Measurements from ENCODE around the gene TAF6.

Gene TAF6

DNA sequence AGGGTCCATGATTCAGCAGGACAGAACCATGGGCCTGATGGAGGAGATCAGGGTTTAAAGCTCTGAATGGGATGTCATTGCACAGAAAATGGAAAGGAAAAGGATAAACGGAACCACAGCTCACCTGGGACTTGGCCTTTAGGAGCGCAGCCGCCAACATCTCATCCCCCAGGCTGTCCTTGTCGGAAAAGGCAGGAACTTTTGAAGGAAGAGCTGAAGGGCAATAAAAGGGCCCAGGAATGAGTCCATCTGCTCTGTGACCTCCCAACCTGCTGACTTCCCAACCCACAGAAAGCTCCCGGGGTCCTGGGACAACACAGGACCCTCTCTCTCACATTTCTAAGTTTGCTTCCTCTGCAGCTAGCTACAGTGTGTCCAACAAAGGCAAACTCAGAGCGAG lies 43.7 kb downstream of the TAF6 start:
- Histone ChIP-seq H3K27me3 (ENCODE audit: insufficient read depth, poor library complexity, severe bottlenecking) (no peaks in the 10 kb centered on the region), H3K4me1 (ENCODE audit: insufficient read depth, poor library complexity, severe bottlenecking) (peaks cover 2% of the 10 kb centered on the region), H3K36me3 (ENCODE audit: low read depth) (peaks cover 98% of the 10 kb centered on the region), H3K9me3 (ENCODE audit: severe bottlenecking) (peaks cover 20% of the 10 kb centered on the region), H3K27ac (ENCODE audit: poor library complexity, severe bottlenecking) (no peak overlapping the region), H3K4me3 (ENCODE audit: severe bottlenecking) (no peak overlapping the region)
- TF ChIP-seq, protein P1, sequence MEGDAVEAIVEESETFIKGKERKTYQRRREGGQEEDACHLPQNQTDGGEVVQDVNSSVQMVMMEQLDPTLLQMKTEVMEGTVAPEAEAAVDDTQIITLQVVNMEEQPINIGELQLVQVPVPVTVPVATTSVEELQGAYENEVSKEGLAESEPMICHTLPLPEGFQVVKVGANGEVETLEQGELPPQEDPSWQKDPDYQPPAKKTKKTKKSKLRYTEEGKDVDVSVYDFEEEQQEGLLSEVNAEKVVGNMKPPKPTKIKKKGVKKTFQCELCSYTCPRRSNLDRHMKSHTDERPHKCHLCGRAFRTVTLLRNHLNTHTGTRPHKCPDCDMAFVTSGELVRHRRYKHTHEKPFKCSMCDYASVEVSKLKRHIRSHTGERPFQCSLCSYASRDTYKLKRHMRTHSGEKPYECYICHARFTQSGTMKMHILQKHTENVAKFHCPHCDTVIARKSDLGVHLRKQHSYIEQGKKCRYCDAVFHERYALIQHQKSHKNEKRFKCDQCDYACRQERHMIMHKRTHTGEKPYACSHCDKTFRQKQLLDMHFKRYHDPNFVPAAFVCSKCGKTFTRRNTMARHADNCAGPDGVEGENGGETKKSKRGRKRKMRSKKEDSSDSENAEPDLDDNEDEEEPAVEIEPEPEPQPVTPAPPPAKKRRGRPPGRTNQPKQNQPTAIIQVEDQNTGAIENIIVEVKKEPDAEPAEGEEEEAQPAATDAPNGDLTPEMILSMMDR (IDR thresholded peaks at IDR 0.05; ENCODE audit: poor library complexity, severe bottlenecking), result no peak
- DNase-seq (ENCODE audit: low spot score) (no peak), ATAC-seq (ENCODE audit: low read depth) (no peak)

DNA sequence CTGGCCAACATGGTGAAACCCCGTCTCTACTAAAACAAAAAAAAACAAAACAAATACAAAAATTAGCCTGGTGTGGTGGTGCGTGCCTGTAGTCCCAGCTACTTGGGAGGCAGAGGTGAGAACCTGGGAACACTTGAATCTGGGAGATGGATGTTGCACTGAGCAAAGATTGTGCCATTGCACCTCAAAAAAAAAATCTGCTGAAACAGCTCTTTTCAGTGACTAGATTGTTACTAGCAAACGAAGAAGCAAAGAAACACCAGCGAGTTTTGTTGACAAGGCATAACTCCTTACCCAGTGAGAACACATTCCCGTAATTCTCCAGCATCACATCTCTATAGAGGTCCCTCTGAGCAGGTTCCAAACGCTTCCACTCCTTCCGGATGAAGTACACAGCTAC lies 44.3 kb downstream of the TAF6 start:
- no peak overlapping the region for H3K4me3 ChIP-seq (ENCODE audit: severe bottlenecking)
- H3K27ac ChIP-seq (ENCODE audit: poor library complexity, severe bottlenecking), result no peak overlapping the region
- H3K4me1 ChIP-seq (ENCODE audit: insufficient read depth, poor library complexity, severe bottlenecking), result no peaks in the 10 kb centered on the region
- ATAC-seq (ENCODE audit: low read depth) (no peak), DNase-seq (ENCODE audit: low spot score) (no peak)
- no peaks in the 10 kb centered on the region for H3K27me3 ChIP-seq (ENCODE audit: insufficient read depth, poor library complexity, severe bottlenecking)
- peaks cover 20% of the 10 kb centered on the region for H3K9me3 ChIP-seq (ENCODE audit: severe bottlenecking)
- H3K36me3 ChIP-seq (ENCODE audit: low read depth), result peaks cover 100% of the 10 kb centered on the region
- TF ChIP-seq, protein P1 (IDR thresholded peaks at IDR 0.05; ENCODE audit: poor library complexity, severe bottlenecking), result no peak

DNA sequence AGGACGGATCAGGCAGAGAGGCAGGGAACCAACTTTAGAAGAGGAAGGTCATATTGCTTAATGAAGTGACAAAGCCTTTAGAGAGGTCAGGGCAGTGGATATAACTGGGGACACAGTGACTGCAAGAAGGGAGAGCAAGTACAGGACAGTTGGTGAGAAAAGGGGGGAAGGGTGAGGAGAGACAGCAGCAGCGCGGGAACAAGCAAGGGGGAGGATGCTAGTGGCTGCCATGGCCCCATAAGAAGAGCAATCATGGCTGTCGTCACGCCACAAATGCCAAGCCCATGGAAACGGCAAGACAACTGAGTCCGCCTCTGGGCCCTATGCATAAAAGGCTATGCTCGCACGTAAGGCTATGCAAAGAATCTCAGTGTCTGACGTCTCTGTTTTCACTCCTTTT lies 46.7 kb downstream of the TAF6 start:
- DNase-seq (ENCODE audit: low spot score), result no peak
- TF ChIP-seq, protein P1 (IDR thresholded peaks at IDR 0.05; ENCODE audit: poor library complexity, severe bottlenecking), result no peak
- no peaks in the 10 kb centered on the region for H3K27me3 ChIP-seq (ENCODE audit: insufficient read depth, poor library complexity, severe bottlenecking)
- peaks cover 87% of the 10 kb centered on the region for H3K36me3 ChIP-seq (ENCODE audit: low read depth)
- H3K4me3 ChIP-seq (ENCODE audit: severe bottlenecking), result no peak overlapping the region
- ATAC-seq (ENCODE audit: low read depth), result no peak
- H3K4me1 ChIP-seq (ENCODE audit: insufficient read depth, poor library complexity, severe bottlenecking), result no peaks in the 10 kb centered on the region
- H3K27ac ChIP-seq (ENCODE audit: poor library complexity, severe bottlenecking), result no peak overlapping the region
- peaks cover 26% of the 10 kb centered on the region for H3K9me3 ChIP-seq (ENCODE audit: severe bottlenecking)

DNA sequence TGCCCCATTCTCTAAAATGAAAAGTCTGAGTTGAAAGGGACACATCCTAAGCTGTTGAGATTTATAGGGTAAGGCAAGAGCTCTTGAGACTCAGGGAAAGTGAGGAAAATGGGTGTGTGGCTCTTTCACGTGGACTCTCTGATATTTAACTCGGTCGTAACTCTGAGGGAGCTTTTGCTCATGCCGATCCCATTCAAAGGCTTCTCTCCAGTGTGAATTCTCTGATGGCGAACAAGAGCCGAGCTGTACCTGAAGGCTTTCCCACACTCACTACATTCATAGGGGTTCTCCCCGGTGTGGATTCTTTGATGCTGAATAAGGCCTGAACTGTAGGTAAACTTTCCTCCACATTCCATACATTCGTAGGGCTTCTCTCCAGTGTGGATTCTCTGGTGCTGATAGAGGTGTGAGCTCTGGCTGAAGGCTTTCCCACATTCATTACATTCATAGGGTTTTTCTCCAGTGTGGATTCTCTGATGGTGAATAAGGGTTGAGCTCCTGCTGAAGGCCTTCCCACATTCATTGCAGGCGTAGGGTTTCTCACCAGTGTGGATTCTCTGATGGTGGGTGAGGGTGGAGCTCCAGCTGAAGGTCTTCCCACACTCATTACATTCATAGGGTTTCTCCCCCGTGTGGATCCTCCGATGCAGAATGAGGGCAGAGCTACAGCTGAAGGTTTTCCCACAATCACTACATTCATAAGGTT lies 48.0 kb downstream of the TAF6 start:
- TF ChIP-seq, protein P1 (IDR thresholded peaks at IDR 0.05; ENCODE audit: poor library complexity, severe bottlenecking), result no peak
- peaks cover 75% of the 10 kb centered on the region for H3K36me3 ChIP-seq (ENCODE audit: low read depth)
- no peak overlapping the region for H3K27ac ChIP-seq (ENCODE audit: poor library complexity, severe bottlenecking)
- no peak for DNase-seq (ENCODE audit: low spot score)
- no peak overlapping the region for H3K4me3 ChIP-seq (ENCODE audit: severe bottlenecking)
- no peak for ATAC-seq (ENCODE audit: low read depth)
- H3K9me3 ChIP-seq (ENCODE audit: severe bottlenecking), result peaks cover 26% of the 10 kb centered on the region
- H3K27me3 ChIP-seq (ENCODE audit: insufficient read depth, poor library complexity, severe bottlenecking), result no peaks in the 10 kb centered on the region
- no peaks in the 10 kb centered on the region for H3K4me1 ChIP-seq (ENCODE audit: insufficient read depth, poor library complexity, severe bottlenecking)

DNA sequence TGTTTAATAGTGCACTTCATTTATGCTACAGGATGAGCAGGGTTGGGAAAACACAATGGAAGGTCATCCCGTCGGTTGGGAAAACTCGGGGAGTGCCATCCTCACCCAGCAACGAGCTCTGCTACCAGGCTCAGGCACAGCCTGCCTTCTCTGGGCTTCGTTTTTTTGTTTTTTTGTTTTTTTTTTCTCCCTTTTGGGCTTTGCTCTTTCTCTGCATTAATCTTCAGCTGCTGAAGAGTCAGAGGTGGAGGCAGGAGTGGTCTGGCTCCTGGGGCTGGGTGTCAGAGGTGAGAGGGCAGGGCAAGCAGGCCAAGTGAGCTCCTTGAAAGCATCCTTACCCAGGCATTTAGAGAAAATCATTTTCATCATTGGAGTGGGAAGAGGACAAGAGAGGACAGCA lies 49.2 kb downstream of the TAF6 start:
- Histone ChIP-seq H3K27ac (ENCODE audit: poor library complexity, severe bottlenecking) (no peak overlapping the region), H3K27me3 (ENCODE audit: insufficient read depth, poor library complexity, severe bottlenecking) (no peaks in the 10 kb centered on the region), H3K9me3 (ENCODE audit: severe bottlenecking) (peaks cover 26% of the 10 kb centered on the region), H3K4me3 (ENCODE audit: severe bottlenecking) (no peak overlapping the region), H3K36me3 (ENCODE audit: low read depth) (peaks cover 69% of the 10 kb centered on the region), H3K4me1 (ENCODE audit: insufficient read depth, poor library complexity, severe bottlenecking) (no peaks in the 10 kb centered on the region)
- TF ChIP-seq, protein P1 (IDR thresholded peaks at IDR 0.05; ENCODE audit: poor library complexity, severe bottlenecking), result no peak
- DNase-seq (ENCODE audit: low spot score) (no peak), ATAC-seq (ENCODE audit: low read depth) (no peak)
